A204.1 (cell line): ENCODE results near the gene STX18.
"Not testable (repeated sequence)": the region's sequence is repeated elsewhere in the genome, so short reads cannot be mapped to it uniquely, and the experiment has no call there.

Source experiments
- FAIRE-seq: peaks from 2 replicates; lab custom pipeline; 2012; peaks lifted over from hg19 to GRCh38; lab: Jason Lieb, UNC

Gene STX18

DNA sequence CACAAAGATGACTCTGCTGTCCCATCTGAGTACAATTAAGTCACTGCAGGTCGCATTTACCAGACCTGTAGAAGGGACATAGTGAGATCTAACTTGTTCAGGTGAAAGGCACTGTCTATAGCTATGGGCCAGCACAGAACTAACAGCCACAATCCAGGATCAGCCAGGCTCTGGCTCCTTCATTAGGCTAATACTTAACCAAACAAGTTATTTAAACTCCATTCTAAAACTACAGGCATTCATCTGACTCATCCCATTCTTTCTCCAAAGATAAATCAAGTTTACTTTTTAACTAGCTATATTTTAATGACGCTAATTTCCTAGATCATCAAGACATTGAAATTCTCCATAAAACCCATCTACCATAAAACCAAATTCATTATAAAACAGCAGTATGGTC, 62.5 kb downstream of the STX18 start:
- FAIRE-seq = no peak

- FAIRE-seq = no peak
Observed at GRCh38 chr4:4477796-4478195, 64.1 kb downstream of the STX18 start.

DNA sequence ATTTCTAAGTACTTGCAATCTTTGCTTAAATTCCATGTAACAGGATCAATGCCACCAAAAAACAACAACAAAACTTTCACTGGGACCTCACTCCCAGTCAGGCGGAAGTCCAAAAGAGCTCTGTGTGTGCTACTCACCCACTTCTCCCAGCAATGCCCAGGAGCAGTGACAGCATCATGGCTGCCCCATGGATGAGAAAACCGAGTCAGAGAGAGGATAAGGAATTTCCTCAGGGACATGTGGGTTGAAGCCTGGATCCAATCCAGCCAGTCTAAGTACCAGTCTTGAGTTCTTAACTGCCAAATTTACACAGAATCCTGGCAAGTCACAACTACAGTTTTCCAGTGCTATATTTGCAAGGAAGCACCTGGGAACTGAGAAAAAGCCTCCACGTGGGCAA, 64.5 kb downstream of the STX18 start:
- no peak for FAIRE-seq

GRCh38 chr4:4474476-4474875, 67.4 kb downstream of the STX18 start:
- FAIRE-seq = no peak

DNA sequence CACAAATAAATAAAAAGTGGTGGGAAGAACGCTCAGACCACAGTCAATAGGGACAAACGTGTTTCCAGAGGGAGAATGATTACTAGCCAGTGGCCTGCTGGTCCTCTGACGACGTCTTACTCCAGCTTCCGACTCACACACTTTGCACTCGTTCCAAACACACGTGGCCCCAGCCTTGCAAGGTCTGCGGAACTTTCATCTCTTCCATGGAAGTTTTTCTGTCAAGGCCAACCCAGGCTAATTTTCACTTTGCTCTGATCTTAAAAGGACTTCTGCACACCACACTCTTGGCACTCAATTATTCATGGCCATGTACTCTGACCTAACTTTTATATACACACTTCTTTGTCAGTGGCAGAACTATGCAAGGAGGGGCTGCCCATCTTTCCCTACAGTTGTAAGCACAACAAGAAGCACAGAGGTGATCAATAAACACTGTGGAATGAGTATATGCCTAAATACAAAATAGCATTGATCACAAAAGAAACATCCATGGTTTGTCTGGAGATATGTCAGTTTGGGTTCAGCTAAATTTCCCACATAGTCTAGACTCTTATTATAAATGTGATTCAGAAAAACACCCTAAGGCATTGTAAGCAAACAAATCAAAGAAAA, 69.4 kb downstream of the STX18 start:
- no peak for FAIRE-seq

DNA sequence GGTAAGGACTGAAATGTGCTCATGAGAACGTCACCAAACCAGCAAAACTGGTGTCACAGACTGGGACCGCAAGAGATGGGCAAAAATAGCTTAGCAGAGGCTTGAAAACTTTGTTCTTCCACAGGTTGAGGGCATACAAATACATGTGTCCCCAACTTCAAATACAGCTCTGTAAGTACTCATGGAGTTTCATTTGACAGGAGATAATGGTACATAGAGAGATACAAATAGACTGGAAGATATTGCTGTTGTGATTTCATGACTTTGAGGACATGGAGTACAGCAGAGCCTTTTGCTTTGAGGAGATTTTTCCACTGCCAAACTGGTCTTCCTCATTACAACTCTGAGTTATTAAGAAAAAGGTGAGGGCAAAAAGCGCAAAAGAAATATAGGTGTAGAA, 70.7 kb downstream of the STX18 start:
- FAIRE-seq = no peak

- FAIRE-seq = no peak
Observed at GRCh38 chr4:4470208-4470607, 71.6 kb downstream of the STX18 start.

GRCh38 chr4:4465238-4465637, 76.6 kb downstream of the STX18 start:
- not testable (repeated sequence) for FAIRE-seq

DNA sequence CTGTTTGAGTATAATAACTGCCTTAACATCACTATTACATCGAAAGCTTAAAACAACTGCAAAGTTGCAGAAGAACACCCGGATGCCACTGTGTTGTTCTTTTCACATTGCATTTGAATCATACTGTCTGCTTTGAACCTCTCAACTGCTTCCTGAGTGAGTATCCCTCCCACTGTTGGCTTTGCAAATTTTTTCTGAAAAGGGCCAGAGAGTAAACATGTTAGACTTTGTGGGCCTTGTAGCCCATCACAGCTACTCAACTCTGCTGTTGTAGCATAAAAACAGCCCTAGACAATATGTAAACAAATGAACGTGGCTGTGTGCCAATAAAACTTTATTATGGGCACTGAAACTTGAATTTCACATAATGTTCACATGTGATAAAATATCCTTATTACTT, 78.9 kb downstream of the STX18 start:
- no peak for FAIRE-seq

DNA sequence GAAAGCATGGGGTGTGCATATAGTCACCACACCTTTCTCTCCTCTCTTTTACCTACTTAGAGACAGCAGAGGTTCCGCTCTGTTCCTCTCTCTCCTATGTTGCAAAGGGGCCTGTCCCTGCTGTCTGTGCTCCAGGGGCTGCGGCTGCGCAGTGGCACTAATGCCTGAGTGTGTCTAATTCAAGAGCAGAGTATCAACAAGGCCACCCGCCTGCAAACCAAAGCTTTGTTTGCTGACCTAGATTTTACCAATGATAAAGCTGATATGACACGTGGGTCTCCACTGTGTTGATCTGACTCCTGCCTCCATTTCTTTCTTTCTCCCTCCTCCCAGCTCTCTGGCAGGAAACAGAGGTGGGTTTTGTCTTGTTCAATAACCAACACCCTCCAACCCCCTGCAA, 80.0 kb downstream of the STX18 start:
- FAIRE-seq = no peak

DNA sequence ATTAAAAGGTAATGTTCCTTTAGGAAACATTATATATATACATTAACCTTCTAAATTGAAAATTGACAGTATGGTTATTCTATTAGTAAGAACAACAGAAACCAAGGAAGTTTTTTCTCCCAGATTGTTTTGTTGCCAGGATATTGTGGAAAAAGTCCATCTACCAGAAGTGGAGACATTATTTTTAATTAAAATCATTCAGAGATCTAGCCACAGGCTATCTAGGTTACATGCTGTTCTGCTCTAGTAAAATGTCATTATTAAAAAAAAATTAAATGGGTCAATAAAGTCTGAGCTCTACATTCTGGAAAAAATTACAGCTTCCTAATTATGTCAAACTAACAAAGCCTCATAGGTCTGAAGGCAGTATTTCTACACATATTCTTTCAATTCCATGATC, 80.7 kb downstream of the STX18 start:
- no peak for FAIRE-seq

GRCh38 chr4:4460759-4461158, 81.1 kb downstream of the STX18 start:
- no peak for FAIRE-seq

- no peak for FAIRE-seq
Observed at GRCh38 chr4:4459181-4459580, 82.7 kb downstream of the STX18 start.

GRCh38 chr4:4457803-4458553, 83.9 kb downstream of the STX18 start:
- no peak for FAIRE-seq

DNA sequence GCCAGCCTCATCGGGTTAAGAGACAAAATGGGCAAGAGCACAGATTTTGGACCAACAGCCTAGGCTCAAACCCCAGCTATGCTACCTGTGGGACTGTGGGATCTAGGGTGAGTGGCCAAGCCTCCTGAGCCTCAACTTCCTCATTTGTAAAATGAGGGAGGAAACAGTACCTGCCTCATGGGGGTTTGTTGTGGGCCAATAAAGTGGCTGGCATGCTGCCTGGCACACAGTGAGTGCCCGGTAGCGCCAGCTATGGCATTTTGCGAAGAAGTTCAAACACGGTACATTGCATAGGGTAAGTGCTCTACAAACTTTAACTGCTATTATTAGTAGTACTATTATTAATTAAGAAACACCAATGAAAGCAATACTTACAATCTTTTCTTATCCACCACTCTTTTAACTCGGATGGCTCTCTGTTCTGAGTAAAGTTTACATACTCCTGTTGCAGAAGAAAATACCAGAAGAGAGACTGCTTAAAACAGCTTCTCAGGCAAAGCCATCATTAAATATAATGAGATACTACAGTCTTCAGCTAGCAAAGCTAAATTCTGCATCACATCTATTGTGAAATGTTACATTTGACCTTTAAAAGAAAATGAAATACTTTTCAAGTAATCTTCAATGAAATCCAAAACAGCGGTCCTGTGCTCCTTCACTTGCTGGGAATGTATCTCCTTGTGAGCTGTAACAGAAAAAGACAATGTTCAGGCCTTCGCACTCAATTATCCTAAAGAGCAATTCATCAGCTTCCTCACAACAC, 84.9 kb downstream of the STX18 start:
- FAIRE-seq = no peak

GRCh38 chr4:4456351-4456750, 85.5 kb downstream of the STX18 start:
- no peak for FAIRE-seq

DNA sequence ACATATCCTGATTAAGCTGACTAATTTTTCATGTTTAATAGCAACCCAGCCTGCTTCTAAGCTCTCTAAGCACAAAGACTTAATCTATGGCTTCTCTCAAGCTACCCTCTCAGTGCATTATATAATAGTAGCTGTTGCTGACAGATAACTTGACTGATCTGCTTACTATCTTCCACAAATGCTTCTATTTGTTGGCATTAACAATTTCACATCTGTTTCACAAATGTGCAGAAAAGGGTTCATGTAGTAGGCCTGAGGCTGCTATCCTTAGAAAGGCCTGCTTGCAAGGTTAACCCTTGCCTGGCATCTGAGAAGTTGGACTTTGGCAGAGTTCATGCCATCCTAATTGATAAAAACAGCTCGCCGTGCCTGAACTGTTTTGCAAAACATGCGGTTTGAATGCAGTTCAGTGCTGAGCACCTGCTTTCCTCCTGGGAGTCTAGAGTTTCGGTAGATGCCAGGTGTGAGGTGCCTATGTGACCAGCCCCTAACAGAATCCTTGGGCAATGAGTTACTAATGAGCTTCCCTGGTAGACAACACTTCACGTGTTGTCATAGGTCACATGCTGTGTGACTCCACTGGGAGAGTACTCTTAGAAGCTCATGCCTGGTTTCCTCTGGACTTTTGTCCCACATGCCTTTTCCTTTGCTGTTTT, 86.5 kb downstream of the STX18 start:
- no peak for FAIRE-seq

- no peak for FAIRE-seq
Observed at GRCh38 chr4:4446434-4446833, 95.4 kb downstream of the STX18 start.

DNA sequence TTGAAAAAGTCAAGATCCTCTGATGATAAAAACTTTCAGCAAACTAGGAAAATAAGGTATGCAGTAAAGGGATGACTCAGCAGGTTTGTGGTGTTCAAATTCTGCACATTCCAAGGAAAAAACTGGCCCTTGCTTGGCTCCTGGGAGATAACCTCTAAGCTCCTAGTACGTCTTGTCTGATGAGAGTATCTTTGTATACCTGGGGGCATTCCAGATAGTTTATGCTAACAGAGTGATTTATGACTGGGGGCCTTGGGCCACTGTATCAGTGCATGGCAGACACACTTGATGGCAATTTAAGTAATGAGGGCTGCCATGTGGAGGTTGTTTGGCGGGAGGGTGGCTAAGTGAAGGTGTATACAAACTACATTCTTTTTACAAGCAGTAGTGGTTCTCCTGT, 98.0 kb downstream of the STX18 start:
- FAIRE-seq = no peak

DNA sequence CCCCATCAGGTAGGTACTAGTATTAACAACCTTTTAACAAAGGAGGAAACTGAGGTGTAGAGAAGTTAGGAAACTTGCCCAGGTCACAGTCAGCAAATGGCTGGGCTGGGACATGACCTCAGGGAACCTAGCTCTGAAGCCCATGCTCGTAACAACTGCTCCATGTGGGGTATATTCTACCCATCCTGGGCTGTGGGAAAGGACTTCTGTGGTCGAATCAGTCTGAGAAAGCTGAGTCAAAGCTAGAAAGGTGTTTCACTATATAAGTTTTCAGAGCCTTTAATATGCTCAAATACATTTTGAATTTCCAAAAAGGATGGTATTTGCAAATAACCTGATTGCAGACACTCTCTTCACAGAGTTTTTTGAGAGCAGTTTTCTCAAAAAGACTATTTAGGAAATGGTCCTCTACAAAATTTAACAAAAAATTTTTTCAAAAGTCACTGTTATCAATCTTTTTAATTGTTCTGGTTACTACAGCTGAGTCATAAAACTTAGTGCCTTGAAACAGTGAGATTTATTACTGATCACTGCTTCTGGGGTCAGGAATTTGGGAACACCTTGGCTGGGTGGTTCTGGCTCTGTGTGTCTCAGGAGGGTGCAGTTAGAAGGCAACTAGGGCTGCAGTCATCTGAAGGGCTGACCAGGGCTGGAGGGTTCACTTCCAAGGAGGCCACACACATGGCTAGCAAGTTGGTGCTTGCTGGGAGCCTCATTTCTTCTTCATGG, 101.4 kb downstream of the STX18 start:
- FAIRE-seq = no peak

GRCh38 chr4:4439782-4440181, 102.1 kb downstream of the STX18 start:
- FAIRE-seq = no peak

DNA sequence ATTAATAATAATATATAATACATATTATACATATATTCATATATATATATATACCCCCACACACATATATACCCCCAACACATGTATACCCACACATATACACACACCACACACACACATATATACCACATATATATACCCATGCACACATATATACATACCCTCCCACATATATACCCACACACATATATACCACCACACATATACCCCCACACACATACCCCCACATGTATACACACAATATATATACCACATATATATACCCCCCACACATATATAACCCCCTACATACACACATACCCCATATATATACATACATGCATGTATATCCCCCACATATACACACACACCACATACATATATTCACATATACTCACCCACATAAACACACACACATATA, 103.0 kb downstream of the STX18 start:
- no peak for FAIRE-seq
